ENCODE data around the gene NCAN. TPM values are rescaled to one million over a fixed set of nuclear protein-coding genes. Genes with fewer than 3 reads are reported as not detected.

NCAN gene
- total and polyA plus RNA-seq, 4 donors = 0.06 TPM; not detected in 3

DNA sequence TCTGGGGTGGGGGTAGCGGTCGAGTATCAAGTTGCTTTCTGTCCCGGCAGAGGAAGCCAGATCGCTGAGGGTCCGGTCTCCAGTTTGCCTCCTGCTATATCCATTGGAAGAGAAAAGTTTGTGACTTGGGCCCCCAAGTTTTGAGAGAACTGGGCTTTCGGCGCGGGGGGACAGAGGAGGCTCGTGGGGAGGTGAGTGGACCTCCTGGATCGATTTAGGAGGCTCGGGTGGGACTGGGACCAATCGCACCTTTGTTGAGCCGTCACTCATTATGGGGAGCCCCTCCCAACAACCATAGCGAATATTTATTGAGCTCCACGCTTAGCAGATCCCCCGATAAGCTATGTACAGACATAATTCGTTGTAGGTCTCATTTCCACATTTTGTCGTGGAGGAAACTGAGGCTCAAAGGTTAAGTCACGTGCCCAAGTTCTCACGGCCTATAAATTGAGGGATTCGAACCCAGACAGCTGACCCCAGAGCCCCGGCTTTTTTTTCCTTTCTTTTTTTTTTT, 18.8 kb upstream of the NCAN start:
- no peaks in the 10 kb centered on the region for H3K27me3 ChIP-seq (ENCODE audit: control insufficient read depth in 4 of 4, insufficient read depth in 4 of 4, low read length in 3 of 4)
- H3K4me1 ChIP-seq (ENCODE audit: control insufficient read depth in 4 of 4, insufficient read depth in 4 of 4, low read length in 3 of 4) = peaks cover 6 to 38% (median 25%) of the 10 kb centered on the region in 4 donors
- H3K9ac ChIP-seq (ENCODE audit: low read depth in 1 of 2, low read length in 2 of 2) = peak overlapping the region in 1 of 2 donors; percentile 49
- 2% methylated on average over 22 of the region's 22 CpGs for WGBS
- peaks cover 0 to 7% (median 2%) of the 10 kb centered on the region in 4 donors for H3K36me3 ChIP-seq (ENCODE audit: control insufficient read depth in 4 of 4, insufficient read depth in 3 of 4, low read depth in 1 of 4, low read length in 3 of 4)
- TF ChIP-seq, protein P1, sequence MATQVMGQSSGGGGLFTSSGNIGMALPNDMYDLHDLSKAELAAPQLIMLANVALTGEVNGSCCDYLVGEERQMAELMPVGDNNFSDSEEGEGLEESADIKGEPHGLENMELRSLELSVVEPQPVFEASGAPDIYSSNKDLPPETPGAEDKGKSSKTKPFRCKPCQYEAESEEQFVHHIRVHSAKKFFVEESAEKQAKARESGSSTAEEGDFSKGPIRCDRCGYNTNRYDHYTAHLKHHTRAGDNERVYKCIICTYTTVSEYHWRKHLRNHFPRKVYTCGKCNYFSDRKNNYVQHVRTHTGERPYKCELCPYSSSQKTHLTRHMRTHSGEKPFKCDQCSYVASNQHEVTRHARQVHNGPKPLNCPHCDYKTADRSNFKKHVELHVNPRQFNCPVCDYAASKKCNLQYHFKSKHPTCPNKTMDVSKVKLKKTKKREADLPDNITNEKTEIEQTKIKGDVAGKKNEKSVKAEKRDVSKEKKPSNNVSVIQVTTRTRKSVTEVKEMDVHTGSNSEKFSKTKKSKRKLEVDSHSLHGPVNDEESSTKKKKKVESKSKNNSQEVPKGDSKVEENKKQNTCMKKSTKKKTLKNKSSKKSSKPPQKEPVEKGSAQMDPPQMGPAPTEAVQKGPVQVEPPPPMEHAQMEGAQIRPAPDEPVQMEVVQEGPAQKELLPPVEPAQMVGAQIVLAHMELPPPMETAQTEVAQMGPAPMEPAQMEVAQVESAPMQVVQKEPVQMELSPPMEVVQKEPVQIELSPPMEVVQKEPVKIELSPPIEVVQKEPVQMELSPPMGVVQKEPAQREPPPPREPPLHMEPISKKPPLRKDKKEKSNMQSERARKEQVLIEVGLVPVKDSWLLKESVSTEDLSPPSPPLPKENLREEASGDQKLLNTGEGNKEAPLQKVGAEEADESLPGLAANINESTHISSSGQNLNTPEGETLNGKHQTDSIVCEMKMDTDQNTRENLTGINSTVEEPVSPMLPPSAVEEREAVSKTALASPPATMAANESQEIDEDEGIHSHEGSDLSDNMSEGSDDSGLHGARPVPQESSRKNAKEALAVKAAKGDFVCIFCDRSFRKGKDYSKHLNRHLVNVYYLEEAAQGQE (IDR thresholded peaks at IDR 0.05) = no peak
- TF ChIP-seq YY1 (IDR thresholded peaks at IDR 0.05) (no peak), NR2F2 (IDR thresholded peaks at IDR 0.05) (no peak), SP1 (IDR thresholded peaks at IDR 0.05) (no peak), FOXA2 (IDR thresholded peaks at IDR 0.05) (no peak), RXRA (IDR thresholded peaks at IDR 0.05) (no peak), FOXA1 (IDR thresholded peaks at IDR 0.05) (no peak)
- TF ChIP-seq, protein P2, sequence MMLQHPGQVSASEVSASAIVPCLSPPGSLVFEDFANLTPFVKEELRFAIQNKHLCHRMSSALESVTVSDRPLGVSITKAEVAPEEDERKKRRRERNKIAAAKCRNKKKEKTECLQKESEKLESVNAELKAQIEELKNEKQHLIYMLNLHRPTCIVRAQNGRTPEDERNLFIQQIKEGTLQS (IDR thresholded peaks at IDR 0.05) = no peak
- TF ChIP-seq, protein P3, sequence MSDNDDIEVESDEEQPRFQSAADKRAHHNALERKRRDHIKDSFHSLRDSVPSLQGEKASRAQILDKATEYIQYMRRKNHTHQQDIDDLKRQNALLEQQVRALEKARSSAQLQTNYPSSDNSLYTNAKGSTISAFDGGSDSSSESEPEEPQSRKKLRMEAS (IDR thresholded peaks at IDR 0.05) = no peak
- TF ChIP-seq, protein P4, sequence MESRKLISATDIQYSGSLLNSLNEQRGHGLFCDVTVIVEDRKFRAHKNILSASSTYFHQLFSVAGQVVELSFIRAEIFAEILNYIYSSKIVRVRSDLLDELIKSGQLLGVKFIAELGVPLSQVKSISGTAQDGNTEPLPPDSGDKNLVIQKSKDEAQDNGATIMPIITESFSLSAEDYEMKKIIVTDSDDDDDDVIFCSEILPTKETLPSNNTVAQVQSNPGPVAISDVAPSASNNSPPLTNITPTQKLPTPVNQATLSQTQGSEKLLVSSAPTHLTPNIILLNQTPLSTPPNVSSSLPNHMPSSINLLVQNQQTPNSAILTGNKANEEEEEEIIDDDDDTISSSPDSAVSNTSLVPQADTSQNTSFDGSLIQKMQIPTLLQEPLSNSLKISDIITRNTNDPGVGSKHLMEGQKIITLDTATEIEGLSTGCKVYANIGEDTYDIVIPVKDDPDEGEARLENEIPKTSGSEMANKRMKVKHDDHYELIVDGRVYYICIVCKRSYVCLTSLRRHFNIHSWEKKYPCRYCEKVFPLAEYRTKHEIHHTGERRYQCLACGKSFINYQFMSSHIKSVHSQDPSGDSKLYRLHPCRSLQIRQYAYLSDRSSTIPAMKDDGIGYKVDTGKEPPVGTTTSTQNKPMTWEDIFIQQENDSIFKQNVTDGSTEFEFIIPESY (IDR thresholded peaks at IDR 0.05) = no peak
- H3K4me3 ChIP-seq (ENCODE audit: low read depth in 1 of 3, low read length in 3 of 3) = peak overlapping the region; percentile 59 to 89 (median 70)
- peak overlapping the region; percentile 43 to 99 for H3K27ac ChIP-seq (ENCODE audit: low read depth in 1 of 2, low read length in 2 of 2)
- DNase-seq (ENCODE audit: low spot score) = no peak
- H3K9me3 ChIP-seq (ENCODE audit: control insufficient read depth in 4 of 4, low read length in 3 of 4) = no peaks in the 10 kb centered on the region

DNA sequence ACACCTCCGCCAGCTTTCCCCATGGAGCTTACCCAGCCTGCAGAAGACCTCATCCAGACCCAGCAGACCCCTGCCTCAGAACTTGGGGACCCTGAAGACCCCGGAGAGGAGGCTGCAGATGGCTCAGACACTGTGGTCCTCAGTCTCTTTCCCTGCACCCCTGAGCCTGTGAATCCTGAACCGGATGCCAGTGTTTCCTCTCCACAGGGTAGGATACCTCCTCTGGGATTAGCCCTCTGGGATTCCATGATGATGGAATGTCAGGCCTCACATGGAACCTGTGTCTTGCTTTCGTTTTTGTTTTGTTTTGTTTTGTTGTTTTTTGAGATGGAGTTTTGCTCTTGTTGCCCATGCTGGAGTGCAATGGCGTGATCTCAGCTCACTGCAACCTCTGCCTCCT, 17.8 kb upstream of the NCAN start:
- no peak for DNase-seq (ENCODE audit: low spot score)
- H3K27me3 ChIP-seq (ENCODE audit: control insufficient read depth in 4 of 4, insufficient read depth in 4 of 4, low read length in 3 of 4) = no peaks in the 10 kb centered on the region
- H3K27ac ChIP-seq (ENCODE audit: low read depth in 1 of 2, low read length in 2 of 2) = no peak overlapping the region
- peaks cover 3 to 16% (median 7%) of the 10 kb centered on the region in 4 donors for H3K36me3 ChIP-seq (ENCODE audit: control insufficient read depth in 4 of 4, insufficient read depth in 3 of 4, low read depth in 1 of 4, low read length in 3 of 4)
- H3K4me1 ChIP-seq (ENCODE audit: control insufficient read depth in 4 of 4, insufficient read depth in 4 of 4, low read length in 3 of 4) = peaks cover 6 to 38% (median 25%) of the 10 kb centered on the region in 4 donors
- WGBS = 81% methylated on average over 5 of the region's 5 CpGs
- no peak overlapping the region for H3K9ac ChIP-seq (ENCODE audit: low read depth in 1 of 2, low read length in 2 of 2)
- no peaks in the 10 kb centered on the region for H3K9me3 ChIP-seq (ENCODE audit: control insufficient read depth in 4 of 4, low read length in 3 of 4)
- TF ChIP-seq NR2F2 (IDR thresholded peaks at IDR 0.05) (no peak), RAD21 (IDR thresholded peaks at IDR 0.05) (no peak), GABPA (IDR thresholded peaks at IDR 0.05 in 1 of 2, conservative IDR thresholded peaks at IDR 0.05 in 1 of 2) (no peak), SP1 (IDR thresholded peaks at IDR 0.05) (no peak), EGR1 (IDR thresholded peaks at IDR 0.05; ENCODE audit: low read depth in 2 of 2) (no peak), TAF1 (conservative IDR thresholded peaks at IDR 0.05) (no peak)
- no peak overlapping the region for H3K4me3 ChIP-seq (ENCODE audit: low read depth in 1 of 3, low read length in 3 of 3)

All from liver (tissue), 9 donors.